ENCODE results near the gene MTCH2. TPM values are rescaled to one million over a fixed set of nuclear protein-coding genes. Genes with fewer than 3 reads are reported as not detected.
A peak's percentile ranks its signal among the peaks of the same experiment; 100 is the strongest.

The MTCH2 gene
- total and polyA plus RNA-seq, 2 donors (not counting 1 experiment from before 2014, with no cell fraction given): 64.4 to 169 TPM

- Histone ChIP-seq H3K4me2 (ENCODE audit: extremely low read depth, insufficient read depth, low read length) (no peak overlapping the region), H3K9me3 (ENCODE audit: control insufficient read depth, insufficient read depth, low read depth, low read length) (no peaks in the 10 kb centered on the region), H2AFZ (ENCODE audit: low read length) (no peak overlapping the region), H3K27me3 (ENCODE audit: control insufficient read depth, insufficient read depth, low read length) (no peaks in the 10 kb centered on the region), H4K20me1 (ENCODE audit: control insufficient read depth, extremely low read depth, insufficient read depth, low read length) (no peaks in the 10 kb centered on the region), H3K4me3 (replicated peaks in 1 of 4; ENCODE audit: control extremely low read depth in 1 of 4, insufficient read depth in 1 of 4, low read depth in 3 of 4, low read length in 4 of 4) (no peak overlapping the region), H3K4me1 (ENCODE audit: control insufficient read depth, extremely low read depth, insufficient read depth, low read length) (no peaks in the 10 kb centered on the region), H3K79me2 (ENCODE audit: control insufficient read depth, insufficient read depth, low read length) (no peaks in the 10 kb centered on the region), H3K27ac (ENCODE audit: insufficient read depth, low read length) (no peak overlapping the region), H3K36me3 (ENCODE audit: control insufficient read depth, insufficient read depth, low read length) (no peaks in the 10 kb centered on the region), H3K9ac (ENCODE audit: insufficient read depth, low read length) (no peak overlapping the region)
- TF ChIP-seq, protein P1, sequence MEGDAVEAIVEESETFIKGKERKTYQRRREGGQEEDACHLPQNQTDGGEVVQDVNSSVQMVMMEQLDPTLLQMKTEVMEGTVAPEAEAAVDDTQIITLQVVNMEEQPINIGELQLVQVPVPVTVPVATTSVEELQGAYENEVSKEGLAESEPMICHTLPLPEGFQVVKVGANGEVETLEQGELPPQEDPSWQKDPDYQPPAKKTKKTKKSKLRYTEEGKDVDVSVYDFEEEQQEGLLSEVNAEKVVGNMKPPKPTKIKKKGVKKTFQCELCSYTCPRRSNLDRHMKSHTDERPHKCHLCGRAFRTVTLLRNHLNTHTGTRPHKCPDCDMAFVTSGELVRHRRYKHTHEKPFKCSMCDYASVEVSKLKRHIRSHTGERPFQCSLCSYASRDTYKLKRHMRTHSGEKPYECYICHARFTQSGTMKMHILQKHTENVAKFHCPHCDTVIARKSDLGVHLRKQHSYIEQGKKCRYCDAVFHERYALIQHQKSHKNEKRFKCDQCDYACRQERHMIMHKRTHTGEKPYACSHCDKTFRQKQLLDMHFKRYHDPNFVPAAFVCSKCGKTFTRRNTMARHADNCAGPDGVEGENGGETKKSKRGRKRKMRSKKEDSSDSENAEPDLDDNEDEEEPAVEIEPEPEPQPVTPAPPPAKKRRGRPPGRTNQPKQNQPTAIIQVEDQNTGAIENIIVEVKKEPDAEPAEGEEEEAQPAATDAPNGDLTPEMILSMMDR (conservative IDR thresholded peaks at IDR 0.05 in 1 of 2, IDR thresholded peaks at IDR 0.05 in 1 of 2; ENCODE audit: low read depth in 1 of 2, low read length in 2 of 2): no peak
- TF ChIP-seq EZH2 (IDR thresholded peaks at IDR 0.05; ENCODE audit: low read length, missing control alignments): no peak
- DNase-seq (ENCODE audit: low read depth in 2 of 2): no peak
Observed at GRCh38 chr11:47669856-47670255, 27.5 kb upstream of the MTCH2 start.

DNA sequence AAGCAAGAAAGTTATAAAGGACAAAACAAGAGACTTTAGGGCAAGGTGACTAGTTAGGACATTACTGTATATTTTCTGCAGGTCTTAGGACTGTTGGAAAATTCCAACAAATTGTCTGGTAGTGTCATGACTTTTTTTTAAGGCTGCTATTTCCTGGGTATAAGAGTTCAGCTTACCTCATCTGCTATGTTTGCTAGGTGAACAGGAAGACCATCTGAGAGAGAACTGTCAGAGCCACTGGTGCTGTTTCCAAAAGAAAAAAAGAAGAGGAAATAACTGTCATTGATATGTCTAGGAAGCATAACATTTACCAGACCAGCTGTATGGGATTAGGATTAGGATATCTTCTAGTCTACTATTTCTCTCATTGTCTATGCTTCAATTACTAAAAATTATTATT is 26.3 kb upstream of the MTCH2 start:
- H3K9me3 ChIP-seq (ENCODE audit: control insufficient read depth, insufficient read depth, low read depth, low read length): no peaks in the 10 kb centered on the region
- no peak overlapping the region for H3K9ac ChIP-seq (ENCODE audit: insufficient read depth, low read length)
- no peaks in the 10 kb centered on the region for H3K79me2 ChIP-seq (ENCODE audit: control insufficient read depth, insufficient read depth, low read length)
- no peak overlapping the region for H3K4me2 ChIP-seq (ENCODE audit: extremely low read depth, insufficient read depth, low read length)
- no peaks in the 10 kb centered on the region for H3K36me3 ChIP-seq (ENCODE audit: control insufficient read depth, insufficient read depth, low read length)
- H4K20me1 ChIP-seq (ENCODE audit: control insufficient read depth, extremely low read depth, insufficient read depth, low read length): no peaks in the 10 kb centered on the region
- no peak for DNase-seq (ENCODE audit: low read depth in 2 of 2)
- H3K27me3 ChIP-seq (ENCODE audit: control insufficient read depth, insufficient read depth, low read length): no peaks in the 10 kb centered on the region
- TF ChIP-seq, protein P1 (conservative IDR thresholded peaks at IDR 0.05 in 1 of 2, IDR thresholded peaks at IDR 0.05 in 1 of 2; ENCODE audit: low read depth in 1 of 2, low read length in 2 of 2): no peak
- TF ChIP-seq EZH2 (IDR thresholded peaks at IDR 0.05; ENCODE audit: low read length, missing control alignments): no peak
- no peak overlapping the region for H3K4me3 ChIP-seq (replicated peaks in 1 of 4; ENCODE audit: control extremely low read depth in 1 of 4, insufficient read depth in 1 of 4, low read depth in 3 of 4, low read length in 4 of 4)
- H3K27ac ChIP-seq (ENCODE audit: insufficient read depth, low read length): no peak overlapping the region
- no peaks in the 10 kb centered on the region for H3K4me1 ChIP-seq (ENCODE audit: control insufficient read depth, extremely low read depth, insufficient read depth, low read length)
- H2AFZ ChIP-seq (ENCODE audit: low read length): no peak overlapping the region

GRCh38 chr11:47667555-47667954 is 25.2 kb upstream of the MTCH2 start:
- peak in 1 of 2 donors; percentile 71 for DNase-seq (ENCODE audit: low read depth in 2 of 2)
- Histone ChIP-seq H3K4me3 (replicated peaks in 1 of 4; ENCODE audit: control extremely low read depth in 1 of 4, insufficient read depth in 1 of 4, low read depth in 3 of 4, low read length in 4 of 4) (no peak overlapping the region), H3K36me3 (ENCODE audit: control insufficient read depth, insufficient read depth, low read length) (no peaks in the 10 kb centered on the region), H3K27ac (ENCODE audit: insufficient read depth, low read length) (no peak overlapping the region), H4K20me1 (ENCODE audit: control insufficient read depth, extremely low read depth, insufficient read depth, low read length) (no peaks in the 10 kb centered on the region), H2AFZ (ENCODE audit: low read length) (no peak overlapping the region), H3K4me1 (ENCODE audit: control insufficient read depth, extremely low read depth, insufficient read depth, low read length) (no peaks in the 10 kb centered on the region), H3K27me3 (ENCODE audit: control insufficient read depth, insufficient read depth, low read length) (no peaks in the 10 kb centered on the region), H3K9ac (ENCODE audit: insufficient read depth, low read length) (no peak overlapping the region), H3K9me3 (ENCODE audit: control insufficient read depth, insufficient read depth, low read depth, low read length) (no peaks in the 10 kb centered on the region), H3K4me2 (ENCODE audit: extremely low read depth, insufficient read depth, low read length) (no peak overlapping the region), H3K79me2 (ENCODE audit: control insufficient read depth, insufficient read depth, low read length) (no peaks in the 10 kb centered on the region)
- no peak for TF ChIP-seq EZH2 (IDR thresholded peaks at IDR 0.05; ENCODE audit: low read length, missing control alignments)
- TF ChIP-seq, protein P1 (conservative IDR thresholded peaks at IDR 0.05 in 1 of 2, IDR thresholded peaks at IDR 0.05 in 1 of 2; ENCODE audit: low read depth in 1 of 2, low read length in 2 of 2): no peak
